OCI-LY1 (cell line): ENCODE data around the gene CAPN11.

ENCODE experiments used
- EZH2 ChIP-seq: fragments of 200-600 bp; sonication (generic), shearing (Covaris generic); IDR thresholded peaks from 2 replicates; pipeline ENCODE4 v1.8.0; 2017; ENCODE audit warnings: borderline replicate concordance, mixed run types, mild to moderate bottlenecking, antibody characterized with exemption, low read length, moderate library complexity, mixed read lengths
- TF ChIP-seq, protein P1 (sequence below): fragments of 200-600 bp; sonication (generic), shearing (Covaris generic); IDR thresholded peaks from 2 replicates; pipeline ENCODE4 v1.5.1; 2017; ENCODE audit warnings: mild to moderate bottlenecking, antibody characterized with exemption, low read length, moderate library complexity, mixed read lengths

DNA sequence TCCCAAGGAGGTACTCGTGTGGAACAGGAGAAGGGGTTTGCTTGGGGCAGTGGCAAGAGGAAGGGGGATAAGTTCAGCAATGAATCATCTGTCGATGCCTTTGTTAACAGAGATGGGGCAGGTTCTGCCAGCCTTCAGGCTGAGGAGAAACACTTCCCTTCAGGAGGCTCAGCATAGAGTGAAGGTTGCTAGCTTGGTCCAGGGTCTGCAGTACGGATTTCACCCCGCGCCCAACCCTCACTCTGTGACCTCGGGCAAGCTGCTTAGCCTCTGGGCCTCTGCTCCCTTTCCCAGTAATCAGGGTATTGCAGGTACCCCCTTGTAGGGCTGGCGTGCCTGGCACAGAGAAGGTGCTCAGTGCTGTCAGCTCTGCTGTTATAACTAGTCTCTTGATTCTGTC, 7.5 kb downstream of the CAPN11 start:
- TF ChIP-seq, protein P1, sequence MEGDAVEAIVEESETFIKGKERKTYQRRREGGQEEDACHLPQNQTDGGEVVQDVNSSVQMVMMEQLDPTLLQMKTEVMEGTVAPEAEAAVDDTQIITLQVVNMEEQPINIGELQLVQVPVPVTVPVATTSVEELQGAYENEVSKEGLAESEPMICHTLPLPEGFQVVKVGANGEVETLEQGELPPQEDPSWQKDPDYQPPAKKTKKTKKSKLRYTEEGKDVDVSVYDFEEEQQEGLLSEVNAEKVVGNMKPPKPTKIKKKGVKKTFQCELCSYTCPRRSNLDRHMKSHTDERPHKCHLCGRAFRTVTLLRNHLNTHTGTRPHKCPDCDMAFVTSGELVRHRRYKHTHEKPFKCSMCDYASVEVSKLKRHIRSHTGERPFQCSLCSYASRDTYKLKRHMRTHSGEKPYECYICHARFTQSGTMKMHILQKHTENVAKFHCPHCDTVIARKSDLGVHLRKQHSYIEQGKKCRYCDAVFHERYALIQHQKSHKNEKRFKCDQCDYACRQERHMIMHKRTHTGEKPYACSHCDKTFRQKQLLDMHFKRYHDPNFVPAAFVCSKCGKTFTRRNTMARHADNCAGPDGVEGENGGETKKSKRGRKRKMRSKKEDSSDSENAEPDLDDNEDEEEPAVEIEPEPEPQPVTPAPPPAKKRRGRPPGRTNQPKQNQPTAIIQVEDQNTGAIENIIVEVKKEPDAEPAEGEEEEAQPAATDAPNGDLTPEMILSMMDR, result no peak
- no peak for TF ChIP-seq EZH2
